ENCODE data around the gene NCR2. TPM values are rescaled to one million over a fixed set of nuclear protein-coding genes. Genes with fewer than 3 reads are reported as not detected.
A peak's percentile ranks its signal among the peaks of the same experiment; 100 is the strongest.

The NCR2 gene
- total and polyA plus RNA-seq, 9 of the 15 experiments (the other 6 are each of a cell fraction or from before 2014, with no cell fraction given): not detected

GRCh38 chr6:41318654-41319565 lies 16.5 kb upstream of the NCR2 start:
- peaks cover under 1 to 4% of the 10 kb centered on the region in 2 experiments; a peak in 3 of 5 replicates for H3K27me3 ChIP-seq (ENCODE audit: control insufficient read depth in 2 of 2, insufficient read depth in 2 of 2, low read length in 2 of 2)
- H3K36me3 ChIP-seq (ENCODE audit: control insufficient read depth, insufficient read depth, low read length): no peaks in the 10 kb centered on the region
- peaks cover 8 to 21% of the 10 kb centered on the region in 2 experiments; a peak in 4 of 5 replicates for H3K4me1 ChIP-seq (replicated peaks in 1 of 2; ENCODE audit: control insufficient read depth in 2 of 2, insufficient read depth in 2 of 2, low read length in 2 of 2)
- in situ Hi-C loops (cut with MboI): no loop called here
- FAIRE-seq (peak; percentile 89), ATAC-seq (peak; percentile 95), DNase-seq (ENCODE audit: extremely low read depth in 1 of 4, low spot score in 3 of 4) (peak; percentile 87 to 91 (median 88))
- H4K20me1 ChIP-seq (replicated peaks; ENCODE audit: control insufficient read depth, insufficient read depth, low read length): no peaks in the 10 kb centered on the region
- H3K4me2 ChIP-seq (ENCODE audit: insufficient read depth, low read length): peak overlapping the region; percentile 93
- peak overlapping the region; percentile 34 to 87 for H3K9ac ChIP-seq (ENCODE audit: insufficient read depth in 1 of 2, low read depth in 2 of 2, low read length in 2 of 2)
- H3K9me1 ChIP-seq (ENCODE audit: control insufficient read depth, insufficient read depth, low read length): no peaks in the 10 kb centered on the region
- BruUV-seq (replicated peaks): no TSS peak
- H3K9me3 ChIP-seq (replicated peaks; ENCODE audit: control insufficient read depth, insufficient read depth, low read depth, low read length): no peaks in the 10 kb centered on the region
- H2AFZ ChIP-seq (ENCODE audit: low read depth, low read length): peak overlapping the region; percentile 96
- CTCF ChIA-PET (ENCODE audit: low intra/inter-chr PET ratio): interaction anchor here (0.9 to 2.7 kb wide), 4 partner anchors 13 to 313 kb away, joined by 3 to 16 read pairs (median 6); no protein-coding TSS in a partner anchor
- H3K79me2 ChIP-seq (ENCODE audit: control insufficient read depth, insufficient read depth, low read length): no peaks in the 10 kb centered on the region
- 22% methylated on average over 33 of the region's 33 CpGs for WGBS (ENCODE audit: insufficient coverage, low coverage, missing lambda C conversion rate)
- intact Hi-C loops (cut with micrococcal nuclease): loop anchor here (1.0 to 5.0 kb wide), 6 partner anchors 13 to 247 kb away; partner anchors contain the start of genes NFYA, OARD1 and TREML4
- peak overlapping the region; percentile 9; the same call in 1 of the 2 replicates for H3K4me3 ChIP-seq
- no peak overlapping the region; the same call in 1 of the 3 replicates for H3K27ac ChIP-seq (ENCODE audit: extremely low read depth, low read depth, low read length)
- POLR2A ChIA-PET: interaction anchor here (0.6 to 2.9 kb wide), 7 partner anchors 8 to 259 kb away, joined by 3 to 16 read pairs (median 3); no protein-coding TSS in a partner anchor
- TF ChIP-seq RFX7 (CRISPR knock-in tag; IDR thresholded peaks at IDR 0.05) (no peak), IRF2 (CRISPR knock-in tag; IDR thresholded peaks at IDR 0.05) (no peak), CHD1 (IDR thresholded peaks at IDR 0.05; ENCODE audit: low read length) (no peak), GTF3C2 (IDR thresholded peaks at IDR 0.05; ENCODE audit: borderline replicate concordance, extremely low read depth, insufficient read length) (no peak), ZHX1 (conservative IDR thresholded peaks at IDR 0.05; ENCODE audit: low read length) (no peak), YY1 (IDR thresholded peaks at IDR 0.05; ENCODE audit: borderline replicate concordance in 1 of 3, control insufficient read depth in 1 of 3, extremely low read depth in 1 of 3, insufficient read depth in 3 of 3, insufficient read length in 1 of 3, insufficient replicate concordance in 2 of 3, low read depth in 1 of 3, low read length in 2 of 3) (peak in 1 of 3 experiments; percentile 30), THAP12 (CRISPR knock-in tag; IDR thresholded peaks at IDR 0.05) (no peak), ASH1L (IDR thresholded peaks at IDR 0.05; ENCODE audit: borderline replicate concordance, low read depth, partially characterized antibody) (no peak)
